Measurements from ENCODE around the gene ROR1.

The ROR1 gene

DNA sequence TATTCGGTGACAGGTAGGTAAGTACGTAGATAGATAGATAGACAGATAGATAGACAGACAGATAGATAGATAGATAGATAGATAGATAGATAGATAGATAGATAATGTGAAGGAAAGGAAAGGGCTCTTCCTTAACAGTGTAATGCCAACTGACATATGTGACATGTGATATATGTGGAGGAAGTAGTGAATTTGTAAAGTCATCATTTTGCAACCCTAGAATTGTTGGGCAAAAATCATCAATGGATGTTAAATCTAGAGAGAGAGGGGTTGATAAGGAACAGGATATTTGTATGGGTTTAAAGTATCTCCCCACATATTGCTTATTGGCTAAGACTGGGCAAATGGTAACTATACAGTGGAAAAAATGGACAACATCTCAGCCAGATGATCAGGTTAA lies 166.6 kb downstream of the ROR1 start:
- Histone ChIP-seq H3K4me1 (ENCODE audit: control insufficient read depth, insufficient read depth, low read depth, low read length) (peaks cover 2% of the 10 kb centered on the region), H3K14ac (ENCODE audit: low read length in 2 of 2) (no peak overlapping the region), H3K79me1 (replicated peaks; ENCODE audit: low read length, poor library complexity, severe bottlenecking) (peaks cover 19% of the 10 kb centered on the region), H3K4ac (ENCODE audit: low read depth in 1 of 2, low read length in 2 of 2) (no peak overlapping the region), H3K27ac (ENCODE audit: low read length, poor library complexity, severe bottlenecking) (no peak overlapping the region), H3K36me3 (ENCODE audit: control insufficient read depth in 1 of 2, insufficient read depth in 2 of 2, low read depth in 1 of 2, low read length in 2 of 2) (peaks cover 0 to 2% of the 10 kb centered on the region in 2 experiments), H2AFZ (ENCODE audit: low read depth, low read length) (no peak overlapping the region), H4K91ac (ENCODE audit: low read length) (no peak overlapping the region), H2BK12ac (ENCODE audit: low read length in 2 of 2) (no peak overlapping the region), H3K4me2 (ENCODE audit: low read length, poor library complexity, severe bottlenecking) (no peak overlapping the region), H3K9me3 (ENCODE audit: control insufficient read depth, low read length) (no peaks in the 10 kb centered on the region), H3K18ac (ENCODE audit: low read depth in 1 of 2, low read length in 2 of 2) (no peak overlapping the region), H3K23ac (ENCODE audit: low read length in 2 of 2) (no peak overlapping the region), H2AK5ac (ENCODE audit: low read length, severe bottlenecking) (no peak overlapping the region), H4K8ac (ENCODE audit: low read length) (no peak overlapping the region), H2BK120ac (ENCODE audit: low read depth, low read length) (no peak overlapping the region), H3K9ac (ENCODE audit: low read length) (no peak overlapping the region), H2BK5ac (ENCODE audit: low read depth, low read length, poor library complexity, severe bottlenecking) (no peak overlapping the region), H3K4me3 (ENCODE audit: insufficient read depth in 1 of 2, low read depth in 1 of 2, low read length in 2 of 2) (no peak overlapping the region), H2BK15ac (ENCODE audit: low read depth, poor library complexity, severe bottlenecking) (no peak overlapping the region), H3K27me3 (ENCODE audit: control insufficient read depth in 1 of 2, insufficient read depth in 1 of 2, low read length in 2 of 2) (no peaks in the 10 kb centered on the region)
- WGBS: 96% methylated on average over 2 of the region's 2 CpGs
- no peak for DNase-seq

- Histone ChIP-seq H3K9me3 (ENCODE audit: control insufficient read depth, low read length) (no peaks in the 10 kb centered on the region), H3K27ac (ENCODE audit: low read length, poor library complexity, severe bottlenecking) (no peak overlapping the region), H3K9ac (ENCODE audit: low read length) (no peak overlapping the region), H3K36me3 (ENCODE audit: control insufficient read depth in 1 of 2, insufficient read depth in 2 of 2, low read depth in 1 of 2, low read length in 2 of 2) (peaks cover 0 to 2% of the 10 kb centered on the region in 2 experiments), H3K27me3 (ENCODE audit: control insufficient read depth in 1 of 2, insufficient read depth in 1 of 2, low read length in 2 of 2) (no peaks in the 10 kb centered on the region), H2BK120ac (ENCODE audit: low read depth, low read length) (no peak overlapping the region), H2BK12ac (ENCODE audit: low read length in 2 of 2) (no peak overlapping the region), H3K4me3 (ENCODE audit: insufficient read depth in 1 of 2, low read depth in 1 of 2, low read length in 2 of 2) (no peak overlapping the region), H3K4me2 (ENCODE audit: low read length, poor library complexity, severe bottlenecking) (no peak overlapping the region), H2AK5ac (ENCODE audit: low read length, severe bottlenecking) (peak overlapping the region; percentile 3), H3K14ac (ENCODE audit: low read length in 2 of 2) (no peak overlapping the region), H2BK5ac (ENCODE audit: low read depth, low read length, poor library complexity, severe bottlenecking) (no peak overlapping the region), H4K8ac (ENCODE audit: low read length) (no peak overlapping the region), H3K18ac (ENCODE audit: low read depth in 1 of 2, low read length in 2 of 2) (no peak overlapping the region), H3K4ac (ENCODE audit: low read depth in 1 of 2, low read length in 2 of 2) (no peak overlapping the region), H3K4me1 (ENCODE audit: control insufficient read depth, insufficient read depth, low read depth, low read length) (peaks cover 3% of the 10 kb centered on the region), H3K79me1 (replicated peaks; ENCODE audit: low read length, poor library complexity, severe bottlenecking) (peaks cover 15% of the 10 kb centered on the region), H2BK15ac (ENCODE audit: low read depth, poor library complexity, severe bottlenecking) (no peak overlapping the region), H3K23ac (ENCODE audit: low read length in 2 of 2) (no peak overlapping the region), H2AFZ (ENCODE audit: low read depth, low read length) (no peak overlapping the region), H4K91ac (ENCODE audit: low read length) (no peak overlapping the region)
- DNase-seq: no peak
- 93% methylated on average over 3 of the region's 3 CpGs for WGBS
Measured at GRCh38 chr1:63943393-63943792, 169.6 kb downstream of the ROR1 start.

DNA sequence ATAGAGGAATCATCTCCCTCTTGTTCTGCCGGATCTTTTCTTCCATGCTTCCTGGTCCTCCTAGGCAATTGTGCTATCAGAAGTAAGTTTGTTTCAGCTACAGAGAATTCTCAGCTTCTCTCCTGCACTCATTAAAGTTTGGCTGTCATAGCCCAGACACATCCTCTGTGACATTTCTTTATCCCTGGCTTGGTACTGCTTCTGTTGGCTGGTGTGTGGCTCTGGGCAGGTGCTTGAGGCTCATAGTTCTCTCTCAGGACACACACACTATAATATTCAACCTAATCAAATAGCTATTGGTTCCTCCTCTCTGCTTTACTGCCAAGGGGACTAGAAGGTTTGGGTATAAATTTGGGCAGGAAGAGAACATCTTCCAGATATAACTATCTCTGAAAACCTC lies 172.1 kb downstream of the ROR1 start:
- Histone ChIP-seq H2AK5ac (ENCODE audit: low read length, severe bottlenecking) (no peak overlapping the region), H3K4me1 (ENCODE audit: control insufficient read depth, insufficient read depth, low read depth, low read length) (peaks cover 3% of the 10 kb centered on the region), H2BK15ac (ENCODE audit: low read depth, poor library complexity, severe bottlenecking) (no peak overlapping the region), H3K14ac (ENCODE audit: low read length in 2 of 2) (no peak overlapping the region), H2BK5ac (ENCODE audit: low read depth, low read length, poor library complexity, severe bottlenecking) (no peak overlapping the region), H4K8ac (ENCODE audit: low read length) (no peak overlapping the region), H3K4ac (ENCODE audit: low read depth in 1 of 2, low read length in 2 of 2) (no peak overlapping the region), H2BK12ac (ENCODE audit: low read length in 2 of 2) (no peak overlapping the region), H3K36me3 (ENCODE audit: control insufficient read depth in 1 of 2, insufficient read depth in 2 of 2, low read depth in 1 of 2, low read length in 2 of 2) (peaks cover 0 to 2% of the 10 kb centered on the region in 2 experiments), H3K27me3 (ENCODE audit: control insufficient read depth in 1 of 2, insufficient read depth in 1 of 2, low read length in 2 of 2) (no peaks in the 10 kb centered on the region), H3K23ac (ENCODE audit: low read length in 2 of 2) (no peak overlapping the region), H3K4me2 (ENCODE audit: low read length, poor library complexity, severe bottlenecking) (no peak overlapping the region), H3K79me1 (replicated peaks; ENCODE audit: low read length, poor library complexity, severe bottlenecking) (peaks cover 6% of the 10 kb centered on the region), H4K91ac (ENCODE audit: low read length) (no peak overlapping the region), H3K4me3 (ENCODE audit: insufficient read depth in 1 of 2, low read depth in 1 of 2, low read length in 2 of 2) (no peak overlapping the region), H2AFZ (ENCODE audit: low read depth, low read length) (no peak overlapping the region), H3K9me3 (ENCODE audit: control insufficient read depth, low read length) (no peaks in the 10 kb centered on the region), H2BK120ac (ENCODE audit: low read depth, low read length) (no peak overlapping the region), H3K9ac (ENCODE audit: low read length) (no peak overlapping the region), H3K18ac (ENCODE audit: low read depth in 1 of 2, low read length in 2 of 2) (no peak overlapping the region), H3K27ac (ENCODE audit: low read length, poor library complexity, severe bottlenecking) (no peak overlapping the region)
- 100% methylated on average over 1 of the region's 1 CpG for WGBS
- no peak for DNase-seq

- no peak overlapping the region for H2BK120ac ChIP-seq (ENCODE audit: low read depth, low read length)
- no peak overlapping the region for H4K91ac ChIP-seq (ENCODE audit: low read length)
- H3K4ac ChIP-seq (ENCODE audit: low read depth in 1 of 2, low read length in 2 of 2): no peak overlapping the region
- H3K14ac ChIP-seq (ENCODE audit: low read length in 2 of 2): no peak overlapping the region
- no peak overlapping the region for H2BK15ac ChIP-seq (ENCODE audit: low read depth, poor library complexity, severe bottlenecking)
- no peaks in the 10 kb centered on the region for H3K27me3 ChIP-seq (ENCODE audit: control insufficient read depth in 1 of 2, insufficient read depth in 1 of 2, low read length in 2 of 2)
- H3K9me3 ChIP-seq (ENCODE audit: control insufficient read depth, low read length): no peaks in the 10 kb centered on the region
- H3K4me2 ChIP-seq (ENCODE audit: low read length, poor library complexity, severe bottlenecking): no peak overlapping the region
- peaks cover 4% of the 10 kb centered on the region for H3K4me1 ChIP-seq (ENCODE audit: control insufficient read depth, insufficient read depth, low read depth, low read length)
- H2AFZ ChIP-seq (ENCODE audit: low read depth, low read length): no peak overlapping the region
- H3K18ac ChIP-seq (ENCODE audit: low read depth in 1 of 2, low read length in 2 of 2): no peak overlapping the region
- H3K79me1 ChIP-seq (replicated peaks; ENCODE audit: low read length, poor library complexity, severe bottlenecking): peaks cover 5% of the 10 kb centered on the region
- H3K36me3 ChIP-seq (ENCODE audit: control insufficient read depth in 1 of 2, insufficient read depth in 2 of 2, low read depth in 1 of 2, low read length in 2 of 2): peaks cover 0 to 2% of the 10 kb centered on the region in 2 experiments
- H4K8ac ChIP-seq (ENCODE audit: low read length): no peak overlapping the region
- no peak overlapping the region for H3K27ac ChIP-seq (ENCODE audit: low read length, poor library complexity, severe bottlenecking)
- no peak for DNase-seq
- H3K4me3 ChIP-seq (ENCODE audit: insufficient read depth in 1 of 2, low read depth in 1 of 2, low read length in 2 of 2): no peak overlapping the region
- no peak overlapping the region for H2BK12ac ChIP-seq (ENCODE audit: low read length in 2 of 2)
- no peak overlapping the region for H2BK5ac ChIP-seq (ENCODE audit: low read depth, low read length, poor library complexity, severe bottlenecking)
- no peak overlapping the region for H3K23ac ChIP-seq (ENCODE audit: low read length in 2 of 2)
- 92% methylated on average over 11 of the region's 11 CpGs for WGBS
- no peak overlapping the region for H2AK5ac ChIP-seq (ENCODE audit: low read length, severe bottlenecking)
- no peak overlapping the region for H3K9ac ChIP-seq (ENCODE audit: low read length)
Measured at GRCh38 chr1:63946866-63947491, 173.2 kb downstream of the ROR1 start.
